Left lung (tissue), 10 donors: ENCODE data around the gene SYNDIG1. TPM values are rescaled to one million over a fixed set of nuclear protein-coding genes. Genes with fewer than 3 reads are reported as not detected.

Experiments used
- ATAC-seq: fragments of 200-7000 bp; cut with Tn5 transposase; one replicate; pipeline ENCODE4 v1.9.1; 2020; ENCODE audit warnings: moderate library complexity
- DNase-seq, 4 donors: peaks; one replicate each; pipeline ENCODE4 v3.0.0-alpha.2; 2013 to 2020
- H3K27ac ChIP-seq, 2 donors: fragments of 200-600 bp; sonication (generic) in 1 of 2; one replicate each; pipeline versions ENCODE4 v1.5.0 to v1.8.0; 2020 to 2021
- H3K27me3 ChIP-seq, 2 donors: fragments of 200-600 bp; sonication (generic) in 1 of 2; one replicate each; pipeline versions ENCODE4 v1.5.0 to v1.8.0; 2020 to 2021
- H3K36me3 ChIP-seq, 2 donors: fragments of 200-600 bp; sonication (generic) in 1 of 2; one replicate each; pipeline versions ENCODE4 v1.5.0 to v1.8.0; 2020 to 2021
- H3K4me1 ChIP-seq, 2 donors: fragments of 200-600 bp; one replicate each; pipeline ENCODE4 v1.8.0; 2021
- H3K4me3 ChIP-seq, 2 donors: fragments of 200-600 bp; sonication (generic) in 1 of 2; one replicate each; pipeline versions ENCODE4 v1.5.0 to v1.8.0; 2020 to 2021; ENCODE audit warnings: mild to moderate bottlenecking in 1 of 2
- H3K9me3 ChIP-seq, 2 donors: fragments of 200-600 bp; sonication (generic) in 1 of 2; one replicate each; pipeline versions ENCODE4 v1.5.0 to v1.8.0; 2020 to 2021
- intact Hi-C, 2 donors: fragments of 100-400 bp; cut with DNase I; formaldehyde crosslinking; loops; one replicate each; pipeline versions ENCODE4 v1.11.2 to v1.14.2; 2022
- polyA plus RNA-seq, 6 donors: library from polyadenylated mRNA; unstranded; fragments of 120-200 nt; gene quantifications; one replicate each; pipeline ENCODE4 v1.2.1, GENCODE V29; 2013; ENCODE audit not compliant: insufficient read length in 6 of 6
- total RNA-seq, 2 donors: library from RNA; stranded (reverse); fragmentation: NEBNext Ultra II Directional; extraction: Animal tissue kit (Norgen Biotek cat#: 25700); gene quantifications; one replicate each; pipeline ENCODE4 v1.2.1, GENCODE V29; 2021
- TF ChIP-seq, protein P1 (sequence below), 2 donors: fragments of 200-600 bp; sonication (generic) in 1 of 2; IDR thresholded peaks; one replicate each; pipeline versions ENCODE4 v1.5.0 to v1.8.0; 2021; ENCODE audit warnings: antibody characterized with exemption in 2 of 2
- donor health status: DM: no; HTN: yes; CAD: no.
- donor health status: DM: no; HTN: no; CAD: no.

Gene SYNDIG1
- total and polyA plus RNA-seq, 8 donors, result 1.3 to 7.8 (median 5.4) TPM

DNA sequence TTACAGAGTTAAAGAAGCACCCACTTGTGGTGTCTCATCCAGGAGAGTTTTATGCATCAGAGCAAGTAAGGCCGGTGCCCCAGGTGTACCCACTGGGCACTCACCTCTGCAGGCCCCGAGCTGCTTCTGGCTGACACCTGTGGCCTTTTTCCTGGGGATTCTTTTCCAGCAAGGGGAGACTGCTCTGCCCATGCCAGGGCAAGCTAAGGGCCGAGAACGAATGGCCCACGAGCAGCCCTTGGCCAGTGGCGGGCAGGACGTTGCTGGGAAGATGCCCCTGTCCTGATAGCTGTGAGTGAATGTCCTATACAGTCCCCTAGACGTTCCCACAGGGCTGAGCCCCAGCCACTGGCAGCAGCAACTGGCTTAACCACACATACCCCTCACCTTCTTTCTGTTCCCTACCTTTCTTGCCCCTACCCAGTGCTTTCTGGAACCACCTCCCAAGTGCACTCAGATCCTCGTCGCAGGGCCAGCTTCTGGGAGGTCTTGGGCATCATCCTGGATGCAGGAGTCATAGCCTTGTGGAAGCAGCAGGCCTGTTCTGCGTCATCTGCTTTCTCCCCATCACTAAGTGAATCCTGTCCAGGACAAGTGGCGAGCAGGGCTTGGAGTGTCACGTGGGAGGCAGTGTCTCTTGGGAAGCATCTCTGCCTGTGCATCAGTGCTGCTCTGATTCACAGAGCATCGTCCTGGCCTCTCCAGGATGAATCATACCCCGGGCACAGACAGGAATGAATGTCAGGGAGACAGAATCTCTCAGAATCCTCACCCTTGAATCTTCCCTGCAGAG lies 32.5 kb downstream of the SYNDIG1 start:
- no peak overlapping the region for H3K27ac ChIP-seq
- H3K4me3 ChIP-seq, result no peak overlapping the region
- no peaks in the 10 kb centered on the region for H3K4me1 ChIP-seq
- intact Hi-C loops, result no loop called here
- peak; percentile 31 for ATAC-seq
- TF ChIP-seq, protein P1, sequence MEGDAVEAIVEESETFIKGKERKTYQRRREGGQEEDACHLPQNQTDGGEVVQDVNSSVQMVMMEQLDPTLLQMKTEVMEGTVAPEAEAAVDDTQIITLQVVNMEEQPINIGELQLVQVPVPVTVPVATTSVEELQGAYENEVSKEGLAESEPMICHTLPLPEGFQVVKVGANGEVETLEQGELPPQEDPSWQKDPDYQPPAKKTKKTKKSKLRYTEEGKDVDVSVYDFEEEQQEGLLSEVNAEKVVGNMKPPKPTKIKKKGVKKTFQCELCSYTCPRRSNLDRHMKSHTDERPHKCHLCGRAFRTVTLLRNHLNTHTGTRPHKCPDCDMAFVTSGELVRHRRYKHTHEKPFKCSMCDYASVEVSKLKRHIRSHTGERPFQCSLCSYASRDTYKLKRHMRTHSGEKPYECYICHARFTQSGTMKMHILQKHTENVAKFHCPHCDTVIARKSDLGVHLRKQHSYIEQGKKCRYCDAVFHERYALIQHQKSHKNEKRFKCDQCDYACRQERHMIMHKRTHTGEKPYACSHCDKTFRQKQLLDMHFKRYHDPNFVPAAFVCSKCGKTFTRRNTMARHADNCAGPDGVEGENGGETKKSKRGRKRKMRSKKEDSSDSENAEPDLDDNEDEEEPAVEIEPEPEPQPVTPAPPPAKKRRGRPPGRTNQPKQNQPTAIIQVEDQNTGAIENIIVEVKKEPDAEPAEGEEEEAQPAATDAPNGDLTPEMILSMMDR (IDR thresholded peaks at IDR 0.05), result no peak
- no peaks in the 10 kb centered on the region for H3K36me3 ChIP-seq
- no peaks in the 10 kb centered on the region for H3K9me3 ChIP-seq
- H3K27me3 ChIP-seq, result peaks cover 0 to 24% of the 10 kb centered on the region in 2 donors
- DNase-seq, result no peak

DNA sequence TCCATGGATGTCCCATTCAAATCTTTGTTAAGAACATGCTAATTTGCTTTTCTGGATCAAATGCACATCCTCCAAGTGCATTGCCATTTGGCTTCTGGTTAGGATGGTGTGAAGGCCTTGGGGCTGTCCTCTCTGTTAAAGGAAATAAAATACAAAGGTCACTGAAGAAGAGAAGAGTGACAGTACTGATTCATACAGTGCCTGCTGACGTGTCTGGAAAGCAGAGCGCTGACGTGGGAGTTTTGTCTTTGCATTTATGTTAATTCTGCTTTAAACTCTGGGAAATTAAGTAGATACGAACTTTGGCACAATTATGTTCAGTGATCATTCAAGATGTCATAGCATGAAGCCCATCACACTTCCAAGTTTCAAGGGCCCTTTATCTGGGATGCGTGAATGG lies 33.2 kb downstream of the SYNDIG1 start:
- Histone ChIP-seq H3K27ac (no peak overlapping the region), H3K4me1 (no peaks in the 10 kb centered on the region)

DNA sequence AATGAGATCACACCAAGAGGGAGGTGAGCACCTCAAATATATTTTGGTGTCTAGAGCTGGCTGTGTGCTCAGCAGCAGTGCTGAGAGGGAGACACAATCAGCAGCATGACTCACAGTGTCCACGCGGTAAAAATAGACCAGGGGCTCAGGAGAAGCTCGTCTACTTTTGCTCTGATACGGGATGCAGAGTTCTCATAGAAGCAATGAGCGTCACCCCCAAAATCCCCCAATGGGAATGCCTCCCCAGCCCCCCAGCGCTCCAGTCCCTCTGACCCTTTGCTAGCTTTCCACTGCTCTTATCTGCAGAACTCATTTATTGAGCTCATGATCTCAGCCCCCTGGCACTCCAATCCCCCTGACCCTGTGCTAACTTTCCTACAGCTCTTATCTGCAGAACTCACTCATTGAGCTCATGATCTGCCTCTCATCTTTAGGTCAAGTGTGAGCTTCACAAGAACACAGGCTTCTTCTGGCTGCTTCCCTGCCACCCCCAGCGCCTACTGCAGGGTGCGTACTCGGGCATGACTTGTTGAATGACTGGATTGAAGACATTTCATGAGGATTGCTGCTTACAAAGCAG lies 34.0 kb downstream of the SYNDIG1 start:
- peaks cover 0 to 24% of the 10 kb centered on the region in 2 donors for H3K27me3 ChIP-seq
- H3K4me1 ChIP-seq, result no peaks in the 10 kb centered on the region
- no peaks in the 10 kb centered on the region for H3K9me3 ChIP-seq
- no peak overlapping the region for H3K27ac ChIP-seq
- no peak overlapping the region for H3K4me3 ChIP-seq
- no peaks in the 10 kb centered on the region for H3K36me3 ChIP-seq
- TF ChIP-seq, protein P1 (IDR thresholded peaks at IDR 0.05), result no peak
- no peak for DNase-seq
- intact Hi-C loops, result no loop called here
- peak; percentile 52 for ATAC-seq

More for the DNA sequence above, 33.2 kb downstream of the SYNDIG1 start:
- Histone ChIP-seq H3K4me3 (no peak overlapping the region), H3K27me3 (peaks cover 0 to 24% of the 10 kb centered on the region in 2 donors), H3K9me3 (no peaks in the 10 kb centered on the region), H3K36me3 (no peaks in the 10 kb centered on the region)
- intact Hi-C loops, result no loop called here
- DNase-seq (no peak), ATAC-seq (no peak)
- TF ChIP-seq, protein P1 (IDR thresholded peaks at IDR 0.05), result no peak

DNA sequence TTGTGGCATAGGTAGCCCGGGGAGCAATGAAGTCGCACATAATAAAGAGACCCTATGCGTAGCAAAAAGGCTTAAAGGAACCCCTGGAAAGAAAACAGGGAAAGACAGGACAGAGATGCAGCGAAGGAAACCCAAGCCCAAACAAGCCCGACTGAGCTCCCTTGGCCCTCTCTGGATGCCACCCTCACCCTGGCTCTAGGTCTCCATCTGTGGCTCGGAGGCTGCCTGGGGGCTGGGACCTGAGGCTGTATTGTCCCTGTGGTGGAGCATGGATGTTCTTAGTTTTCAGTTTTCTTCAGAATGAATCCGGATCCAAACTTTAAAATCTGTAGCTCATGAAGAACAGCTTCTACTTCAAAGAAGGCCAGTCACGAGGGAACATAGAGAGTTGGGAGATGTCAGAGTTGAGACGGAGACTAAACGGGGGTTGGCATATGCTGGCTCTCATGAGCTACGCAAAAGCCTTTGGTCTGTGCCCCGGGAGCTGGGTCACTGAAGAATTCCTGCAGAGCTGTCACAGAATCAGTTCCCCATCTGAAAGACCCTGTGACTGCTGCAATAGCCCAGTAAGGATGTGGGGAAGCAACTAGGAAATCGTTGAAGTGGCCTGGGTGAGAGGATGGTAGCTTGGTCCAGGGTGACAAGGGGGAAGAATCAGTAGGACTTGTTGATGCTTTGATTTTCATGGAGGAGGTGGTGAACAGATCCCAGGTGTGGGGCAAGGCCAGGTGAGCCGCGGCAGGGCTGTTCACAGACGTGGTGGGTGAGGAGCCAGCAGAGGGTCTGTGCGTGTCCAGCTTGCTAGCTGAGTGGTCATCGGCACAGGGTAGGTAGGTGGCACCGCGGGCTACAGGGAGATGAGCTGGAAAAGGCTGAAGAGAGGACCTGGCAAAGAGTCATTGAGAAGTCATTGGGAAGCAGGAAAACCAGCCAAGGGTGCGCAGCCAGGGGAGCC lies 35.2 kb downstream of the SYNDIG1 start:
- no peaks in the 10 kb centered on the region for H3K9me3 ChIP-seq
- H3K4me1 ChIP-seq, result no peaks in the 10 kb centered on the region
- DNase-seq (no peak), ATAC-seq (no peak)
- intact Hi-C loops, result no loop called here
- H3K36me3 ChIP-seq, result no peaks in the 10 kb centered on the region
- H3K4me3 ChIP-seq, result no peak overlapping the region
- H3K27ac ChIP-seq, result no peak overlapping the region
- TF ChIP-seq, protein P1 (IDR thresholded peaks at IDR 0.05), result no peak
- peaks cover 0 to 24% of the 10 kb centered on the region in 2 donors for H3K27me3 ChIP-seq
